Breast epithelium (tissue), 4 donors: ENCODE measurements around the gene KDM4C. TPM values are rescaled to one million over a fixed set of nuclear protein-coding genes. Genes with fewer than 3 reads are reported as not detected.

ENCODE experiments used
- DNase-seq, 2 donors: peaks; one replicate each; pipeline ENCODE4 v3.0.0-alpha.2; 2019; ENCODE audit warnings: low spot score in 2 of 2
- H3K27ac ChIP-seq, 2 donors: fragments of 200-600 bp; sonication (generic) in 1 of 2; one replicate each; pipeline ENCODE4 v1.5.1; 2016 to 2019; ENCODE audit warnings: mild to moderate bottlenecking in 1 of 2
- H3K27me3 ChIP-seq, 2 donors: fragments of 200-600 bp; sonication (generic) in 1 of 2; one replicate each; pipeline versions ENCODE4 v1.5.1 to v1.6.0; 2017 to 2019; ENCODE audit warnings: control low read depth in 1 of 2, mild to moderate bottlenecking in 1 of 2
- H3K36me3 ChIP-seq: fragments of 200-600 bp; one replicate; pipeline ENCODE4 v1.5.1; 2019
- H3K4me1 ChIP-seq, 2 donors: fragments of 200-600 bp; sonication (generic); one replicate each; pipeline ENCODE4 v1.5.1; 2016 to 2019; ENCODE audit warnings: control low read depth in 1 of 2
- H3K4me3 ChIP-seq, 3 donors: fragments of 200-600 bp; sonication (generic); 1 replicate in 2 of 3; 2 replicates in 1 of 3; pipeline ENCODE4 v1.5.1; 2016 to 2019; ENCODE audit warnings: mild to moderate bottlenecking in 3 of 3, moderate library complexity in 2 of 3
- H3K9me3 ChIP-seq, 2 donors: fragments of 200-600 bp; sonication (generic) in 1 of 2; one replicate each; pipeline ENCODE4 v1.5.1; 2016 to 2019; ENCODE audit warnings: control low read depth in 1 of 2
- CTCF ChIP-seq, 3 donors: fragments of 450-650 bp; IDR thresholded peaks; one replicate each; pipeline ENCODE4 v1.5.1; 2016 to 2017; ENCODE audit warnings: antibody characterized with exemption in 3 of 3, mild to moderate bottlenecking in 3 of 3, moderate library complexity in 3 of 3
- POLR2A ChIP-seq: fragments of 450-650 bp; IDR thresholded peaks from one replicate; pipeline ENCODE4 v1.6.1; 2016; ENCODE audit warnings: antibody characterized with exemption, mild to moderate bottlenecking, moderate library complexity
- POLR2AphosphoS5 ChIP-seq, 3 donors: sonication (generic); formaldehyde crosslinking; IDR thresholded peaks; one replicate each; pipeline ENCODE4 v1.6.1; 2017; ENCODE audit warnings: antibody characterized with exemption in 3 of 3
- intact Hi-C: fragments of 100-400 bp; cut with DNase I; formaldehyde crosslinking; loops from one replicate; pipeline ENCODE4 v1.15.1; 2023; ENCODE audit warnings: low total_unique reads
- total RNA-seq, 3 donors: library from RNA; depleted of rRNA; stranded (reverse); fragments of >200 nt; gene quantifications; one replicate each; pipeline ENCODE4 v1.1.0, GENCODE V29; 2016

The KDM4C gene
- total RNA-seq, 3 donors from 2014 or later = 37.8 to 80.9 (median 60.0) TPM

- Histone ChIP-seq H3K36me3 (no peaks in the 10 kb centered on the region), H3K9me3 (no peaks in the 10 kb centered on the region)
Observed at GRCh38 chr9:7130266-7130820, 372.6 kb downstream of the KDM4C start.

DNA sequence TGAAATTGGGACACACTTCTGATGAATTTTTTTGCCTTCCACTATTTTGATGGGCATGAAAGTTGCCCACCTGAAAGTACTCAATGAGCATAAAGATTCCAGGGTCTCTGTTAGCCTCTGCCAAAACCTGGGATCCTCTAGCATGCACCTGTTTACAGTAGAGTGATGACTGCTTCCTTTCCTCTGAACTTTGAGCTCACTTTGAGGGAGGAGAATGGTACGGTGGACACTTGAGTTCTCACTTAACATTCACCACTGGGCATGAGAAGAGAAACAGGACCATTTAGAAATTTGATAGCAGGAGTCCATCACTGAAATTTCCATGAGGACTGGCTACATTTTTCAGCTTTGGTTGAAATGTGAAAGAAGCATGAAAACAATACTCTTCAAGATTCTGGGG is 374.8 kb downstream of the KDM4C start:
- TF ChIP-seq CTCF (IDR thresholded peaks at IDR 0.05) = no peak
- no peak for TF ChIP-seq POLR2A
- intact Hi-C loops = no loop called here
- no peaks in the 10 kb centered on the region for H3K36me3 ChIP-seq

More at GRCh38 chr9:7130266-7130820, 372.6 kb downstream of the KDM4C start:
- intact Hi-C loops = no loop called here
- TF ChIP-seq POLR2A (no peak), CTCF (IDR thresholded peaks at IDR 0.05) (no peak), POLR2AphosphoS5 (IDR thresholded peaks at IDR 0.05) (no peak)
- Histone ChIP-seq H3K4me3 (no peak overlapping the region), H3K4me1 (no peaks in the 10 kb centered on the region), H3K27me3 (no peaks in the 10 kb centered on the region), H3K27ac (no peak overlapping the region)
- no peak for DNase-seq

DNA sequence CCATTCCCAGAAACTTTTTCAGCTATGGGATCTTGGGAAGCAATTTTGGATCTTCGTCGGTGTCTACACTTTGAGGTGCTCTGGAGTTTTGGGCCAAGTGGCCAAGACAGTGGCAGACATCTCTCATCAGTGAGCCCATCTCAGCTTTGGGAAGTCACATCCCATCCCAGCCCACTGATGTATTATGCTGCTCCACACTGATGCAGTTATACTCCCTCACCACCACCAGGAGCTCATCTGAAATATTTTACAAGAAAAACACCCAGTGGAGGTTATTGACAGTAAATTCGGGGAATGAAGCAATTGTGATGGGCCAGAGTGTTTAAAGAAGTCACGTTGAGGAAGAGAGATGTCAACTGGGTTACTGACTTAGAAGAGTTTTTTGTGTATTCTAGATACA is 378.0 kb downstream of the KDM4C start:
- Histone ChIP-seq H3K27me3 (no peaks in the 10 kb centered on the region), H3K4me3 (no peak overlapping the region), H3K27ac (no peak overlapping the region), H3K4me1 (no peaks in the 10 kb centered on the region), H3K9me3 (no peaks in the 10 kb centered on the region), H3K36me3 (no peaks in the 10 kb centered on the region)
- no peak for DNase-seq
- TF ChIP-seq CTCF (IDR thresholded peaks at IDR 0.05) (no peak), POLR2AphosphoS5 (IDR thresholded peaks at IDR 0.05) (no peak), POLR2A (no peak)
- intact Hi-C loops = no loop called here

More for the DNA sequence above, 374.8 kb downstream of the KDM4C start:
- H3K27ac ChIP-seq = no peak overlapping the region
- no peaks in the 10 kb centered on the region for H3K4me1 ChIP-seq
- no peaks in the 10 kb centered on the region for H3K27me3 ChIP-seq
- no peaks in the 10 kb centered on the region for H3K9me3 ChIP-seq
- no peak for DNase-seq
- no peak overlapping the region for H3K4me3 ChIP-seq

DNA sequence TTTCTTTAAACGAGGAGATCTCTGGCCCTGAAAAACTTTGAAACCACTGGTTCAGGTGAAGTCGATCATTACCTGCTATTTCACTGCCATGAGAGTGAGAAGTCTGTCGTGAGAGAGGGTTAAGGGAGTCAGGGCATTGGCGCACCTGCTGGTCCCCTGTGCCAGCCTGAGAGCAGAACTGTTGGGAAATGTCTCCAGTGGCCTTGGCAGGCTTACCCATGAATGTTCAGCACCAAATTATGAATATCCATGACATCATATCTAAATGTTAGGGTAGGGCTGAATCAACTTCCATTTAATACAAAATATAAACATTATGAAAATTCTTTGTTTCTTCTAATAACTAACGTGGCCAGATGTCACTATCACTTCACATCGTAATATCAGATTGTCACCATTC is 379.3 kb downstream of the KDM4C start:
- intact Hi-C loops = no loop called here
- no peak overlapping the region for H3K4me3 ChIP-seq
- no peak overlapping the region for H3K27ac ChIP-seq
- H3K27me3 ChIP-seq = no peaks in the 10 kb centered on the region
- no peaks in the 10 kb centered on the region for H3K9me3 ChIP-seq
- H3K36me3 ChIP-seq = no peaks in the 10 kb centered on the region
- H3K4me1 ChIP-seq = no peaks in the 10 kb centered on the region
- no peak for TF ChIP-seq POLR2A
- no peak for TF ChIP-seq POLR2AphosphoS5 (IDR thresholded peaks at IDR 0.05)
- TF ChIP-seq CTCF (IDR thresholded peaks at IDR 0.05) = no peak
- DNase-seq = no peak

DNA sequence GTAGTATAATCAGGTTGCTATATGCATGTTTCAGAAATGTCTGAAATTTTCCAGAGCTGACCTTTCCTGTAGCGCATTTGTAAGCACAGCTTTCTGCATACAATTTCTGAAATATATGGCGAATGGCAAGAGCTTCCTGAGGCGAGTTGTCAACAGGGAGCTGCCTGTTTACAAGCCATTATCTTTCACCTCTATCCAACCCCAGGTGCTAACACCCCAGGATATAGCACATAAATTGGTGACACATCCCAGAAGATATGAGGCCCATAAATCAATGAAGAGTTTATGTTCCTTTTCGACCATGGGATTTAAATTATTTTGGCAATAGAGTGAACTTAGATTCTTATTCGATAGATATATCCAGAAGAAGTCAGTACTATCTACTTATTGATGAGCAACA is 379.8 kb downstream of the KDM4C start:
- DNase-seq = no peak
- no peaks in the 10 kb centered on the region for H3K4me1 ChIP-seq
- intact Hi-C loops = no loop called here
- no peaks in the 10 kb centered on the region for H3K36me3 ChIP-seq
- no peak overlapping the region for H3K4me3 ChIP-seq
- TF ChIP-seq POLR2A = no peak
- TF ChIP-seq CTCF (IDR thresholded peaks at IDR 0.05) = no peak
- no peak for TF ChIP-seq POLR2AphosphoS5 (IDR thresholded peaks at IDR 0.05)
- H3K27ac ChIP-seq = no peak overlapping the region
- H3K9me3 ChIP-seq = no peaks in the 10 kb centered on the region
- H3K27me3 ChIP-seq = no peaks in the 10 kb centered on the region
